DMS114 treated with DMSO at 0.1 percent for 48 hours (cell line): Measurements from ENCODE around the gene ADCYAP1.

ENCODE experiments used
- DNase-seq: peaks from one replicate; lab custom pipeline; 2025; ENCODE audit not compliant: unreplicated experiment; lab: John Stamatoyannopoulos, UW

ADCYAP1 gene

GRCh38 chr18:908758-909724 is 4.4 kb downstream of the ADCYAP1 start:
- DNase-seq = no peak

- DNase-seq = no peak
Measured at GRCh38 chr18:910247-910646, 5.6 kb downstream of the ADCYAP1 start.

GRCh38 chr18:911025-911424 is 6.4 kb downstream of the ADCYAP1 start:
- no peak for DNase-seq

- DNase-seq = no peak
Measured at GRCh38 chr18:911486-911885, 6.8 kb downstream of the ADCYAP1 start.

GRCh38 chr18:916562-916961 is 11.9 kb downstream of the ADCYAP1 start:
- no peak for DNase-seq

GRCh38 chr18:919078-919477 is 14.4 kb downstream of the ADCYAP1 start:
- DNase-seq = no peak

GRCh38 chr18:923144-923866 is 18.6 kb downstream of the ADCYAP1 start:
- no peak for DNase-seq

- DNase-seq = no peak
Measured at GRCh38 chr18:924987-925386, 20.3 kb downstream of the ADCYAP1 start.

- DNase-seq = no peak
Measured at GRCh38 chr18:926946-927345, 22.3 kb downstream of the ADCYAP1 start.

GRCh38 chr18:933082-933481 is 28.4 kb downstream of the ADCYAP1 start:
- DNase-seq = no peak

- DNase-seq = no peak
Measured at GRCh38 chr18:934518-935133, 30.0 kb downstream of the ADCYAP1 start.

GRCh38 chr18:936941-937340 is 32.3 kb downstream of the ADCYAP1 start:
- DNase-seq = no peak

GRCh38 chr18:939166-939565 is 34.5 kb downstream of the ADCYAP1 start:
- DNase-seq = no peak

- DNase-seq = no peak
Measured at GRCh38 chr18:939958-940357, 35.3 kb downstream of the ADCYAP1 start.

GRCh38 chr18:941331-941730 is 36.7 kb downstream of the ADCYAP1 start:
- no peak for DNase-seq

GRCh38 chr18:944440-944839 is 39.8 kb downstream of the ADCYAP1 start:
- DNase-seq = no peak

GRCh38 chr18:949724-950631 is 45.3 kb downstream of the ADCYAP1 start:
- DNase-seq = no peak

- no peak for DNase-seq
Measured at GRCh38 chr18:950882-951495, 46.3 kb downstream of the ADCYAP1 start.

- DNase-seq = no peak
Measured at GRCh38 chr18:955384-956066, 50.9 kb downstream of the ADCYAP1 start.

GRCh38 chr18:957829-958228 is 53.2 kb downstream of the ADCYAP1 start:
- no peak for DNase-seq
